ENCODE measurements around the gene FKBP3.

- TF ChIP-seq POLR2AphosphoS5 (IDR thresholded peaks at IDR 0.05; ENCODE audit: low read depth, low read length) = no peak
- TF ChIP-seq REST (IDR thresholded peaks at IDR 0.05; ENCODE audit: insufficient read depth in 1 of 2, low read depth in 2 of 2, low read length in 2 of 2) = no peak
- no peak for TF ChIP-seq FOXP2 (optimal IDR thresholded peaks at IDR 0.05; ENCODE audit: borderline replicate concordance, extremely low read depth, extremely low read length, insufficient read depth)
- no peak for TF ChIP-seq TAF1 (IDR thresholded peaks at IDR 0.05; ENCODE audit: borderline replicate concordance, insufficient read depth, low read length)
Measured at GRCh38 chr14:45125754-45126153, 8.5 kb downstream of the FKBP3 start.

Measured in PFSK-1 (cell line).